Hematopoietic multipotent progenitor cell treated with erythropoietin and hydrocortisone succinate and interleukin-3 and kit ligand, for 6 days (in vitro differentiated cells): ENCODE measurements around the gene NIP7.
"Not testable (repeated sequence)": the region's sequence is repeated elsewhere in the genome, so short reads cannot be mapped to it uniquely, and the experiment has no call there.

Experiments used
- DNase-seq: peaks from one replicate; pipeline ENCODE4 v3.0.0-alpha.2; 2015

The NIP7 gene

GRCh38 chr16:69339289-69340094 is at the start of gene NIP7, which contains the start of gene COG8:
Gene NIP7 (plus strand): TSS chr16:69339772. CDS start chr16:69339830, 58 bp downstream.
Gene COG8 (minus strand): TSS chr16:69339564. CDS start chr16:69339552, 12 bp downstream.
- DNase-seq: peak; percentile 100

- DNase-seq: not testable (repeated sequence)
Measured at GRCh38 chr16:69291657-69292056, 47.9 kb upstream of the NIP7 start.

- no peak for DNase-seq
Measured at GRCh38 chr16:69293401-69293800, 46.2 kb upstream of the NIP7 start.

GRCh38 chr16:69294051-69294450 is 45.5 kb upstream of the NIP7 start:
- DNase-seq: no peak

GRCh38 chr16:69296771-69297170 is 42.8 kb upstream of the NIP7 start:
- DNase-seq: not testable (repeated sequence)

GRCh38 chr16:69298261-69298660 is 41.3 kb upstream of the NIP7 start:
- no peak for DNase-seq

- no peak for DNase-seq
Measured at GRCh38 chr16:69301187-69301586, 38.4 kb upstream of the NIP7 start.

GRCh38 chr16:69301861-69302260 is 37.7 kb upstream of the NIP7 start:
- no peak for DNase-seq

GRCh38 chr16:69302301-69302700 is 37.3 kb upstream of the NIP7 start:
- no peak for DNase-seq

GRCh38 chr16:69306031-69306430 is 33.5 kb upstream of the NIP7 start:
- DNase-seq: no peak

- no peak for DNase-seq
Measured at GRCh38 chr16:69307091-69307490, 32.5 kb upstream of the NIP7 start.

- DNase-seq: no peak
Measured at GRCh38 chr16:69307856-69308255, 31.7 kb upstream of the NIP7 start.

GRCh38 chr16:69309316-69309715 is 30.3 kb upstream of the NIP7 start:
- no peak for DNase-seq

- peak; percentile 98 for DNase-seq
Measured at GRCh38 chr16:69310653-69311532, 28.7 kb upstream of the NIP7 start, which contains the start of gene VPS4A. Gene VPS4A (plus strand): TSS chr16:69311350. CDS start chr16:69311512, 162 bp downstream.

GRCh38 chr16:69311533-69312387 is 27.8 kb upstream of the NIP7 start:
- peak; percentile 50 for DNase-seq

- DNase-seq: no peak
Measured at GRCh38 chr16:69313469-69313868, 26.1 kb upstream of the NIP7 start.

GRCh38 chr16:69314534-69314933 is 25.0 kb upstream of the NIP7 start:
- DNase-seq: no peak

- DNase-seq: peak; percentile 19
Measured at GRCh38 chr16:69315486-69316311, 23.9 kb upstream of the NIP7 start.

- no peak for DNase-seq
Measured at GRCh38 chr16:69316595-69317034, 23.0 kb upstream of the NIP7 start.

- DNase-seq: no peak
Measured at GRCh38 chr16:69318177-69318910, 21.2 kb upstream of the NIP7 start.

GRCh38 chr16:69318911-69319289 is 20.7 kb upstream of the NIP7 start:
- no peak for DNase-seq
